NOMO-1 treated with DMSO at 0.1 percent for 48 hours (cell line): Measurements from ENCODE around the gene SNX20.

Experiments
- DNase-seq: peaks from one replicate; lab custom pipeline; 2025; ENCODE audit not compliant: unreplicated experiment; lab: John Stamatoyannopoulos, UW

The SNX20 gene

GRCh38 chr16:50681021-50681885 lies at the start of gene SNX20:
TSS of gene SNX20 (minus strand) at chr16:50681312. CDS start at chr16:50677526, 3,786 bp downstream.
- DNase-seq: peak; percentile 69

- DNase-seq: no peak
Observed at GRCh38 chr16:50724306-50724705, 43.2 kb upstream of the SNX20 start.

GRCh38 chr16:50722960-50723359 lies 41.8 kb upstream of the SNX20 start:
- no peak for DNase-seq

- no peak for DNase-seq
Observed at GRCh38 chr16:50722405-50722737, 41.3 kb upstream of the SNX20 start.

- DNase-seq: peak; percentile 40
Observed at GRCh38 chr16:50721549-50722404, 40.7 kb upstream of the SNX20 start.

- no peak for DNase-seq
Observed at GRCh38 chr16:50719401-50720337, 38.6 kb upstream of the SNX20 start.

GRCh38 chr16:50718761-50719400 lies 37.8 kb upstream of the SNX20 start:
- DNase-seq: no peak

- DNase-seq: peak; percentile 9
Observed at GRCh38 chr16:50718061-50718760, 37.1 kb upstream of the SNX20 start.

- DNase-seq: no peak
Observed at GRCh38 chr16:50717494-50717893, 36.4 kb upstream of the SNX20 start.

- DNase-seq: no peak
Observed at GRCh38 chr16:50717091-50717490, 36.0 kb upstream of the SNX20 start.

GRCh38 chr16:50712956-50713355 lies 31.8 kb upstream of the SNX20 start:
- no peak for DNase-seq

GRCh38 chr16:50712560-50712898 lies 31.4 kb upstream of the SNX20 start:
- DNase-seq: no peak

GRCh38 chr16:50711862-50712559 lies 30.9 kb upstream of the SNX20 start:
- no peak for DNase-seq

GRCh38 chr16:50711040-50711439 lies 29.9 kb upstream of the SNX20 start:
- no peak for DNase-seq

- DNase-seq: no peak
Observed at GRCh38 chr16:50709980-50710379, 28.9 kb upstream of the SNX20 start.

- peak; percentile 75 for DNase-seq
Observed at GRCh38 chr16:50709061-50709684, 28.1 kb upstream of the SNX20 start.

GRCh38 chr16:50708373-50709060 lies 27.4 kb upstream of the SNX20 start:
- DNase-seq: no peak

GRCh38 chr16:50706250-50706649 lies 25.1 kb upstream of the SNX20 start:
- DNase-seq: no peak
